Keratinocyte (primary cell): Measurements from ENCODE around the gene CLSTN2.

ENCODE experiments used
- EZH2 ChIP-seq: IDR thresholded peaks from one replicate; pipeline ENCODE4 v1.6.1; 2012; ENCODE audit warnings: inconsistent platforms, mild to moderate bottlenecking, low read length, moderate library complexity
- TF ChIP-seq, protein P1 (sequence below), 3 experiments: IDR thresholded peaks in 1 of 3; conservative IDR thresholded peaks in 1 of 3; optimal IDR thresholded peaks in 1 of 3; 2 replicates in 2 of 3; 3 replicates in 1 of 3; pipeline versions ENCODE3 to v1.5.1; 2011; ENCODE audit warnings: low read length in 3 of 3, mild to moderate bottlenecking in 3 of 3, moderate library complexity in 2 of 3, control low read depth in 1 of 3, inconsistent platforms in 1 of 3; ENCODE audit not compliant: insufficient read depth in 2 of 3; ENCODE audit errors: extremely low read depth in 1 of 3

DNA sequence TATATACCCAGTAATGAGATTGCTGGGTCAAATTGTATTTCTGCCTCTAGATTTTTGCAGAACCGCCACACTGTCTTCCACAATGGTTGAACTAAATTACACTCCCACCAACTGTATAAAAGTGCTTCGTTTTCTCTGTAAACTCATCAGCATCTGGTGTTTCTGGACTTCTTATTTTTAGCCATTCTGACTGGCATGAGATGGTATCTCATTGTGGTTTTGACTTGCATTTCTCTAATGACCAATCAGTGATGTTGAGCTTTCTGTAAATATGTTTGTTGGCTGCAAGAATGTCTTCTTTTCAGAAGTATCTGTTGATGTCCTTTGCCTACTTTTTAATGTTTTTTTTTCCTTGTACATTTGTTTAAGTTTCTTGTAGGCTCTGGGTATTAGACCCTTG, 560.0 kb downstream of the CLSTN2 start:
- TF ChIP-seq, protein P1, sequence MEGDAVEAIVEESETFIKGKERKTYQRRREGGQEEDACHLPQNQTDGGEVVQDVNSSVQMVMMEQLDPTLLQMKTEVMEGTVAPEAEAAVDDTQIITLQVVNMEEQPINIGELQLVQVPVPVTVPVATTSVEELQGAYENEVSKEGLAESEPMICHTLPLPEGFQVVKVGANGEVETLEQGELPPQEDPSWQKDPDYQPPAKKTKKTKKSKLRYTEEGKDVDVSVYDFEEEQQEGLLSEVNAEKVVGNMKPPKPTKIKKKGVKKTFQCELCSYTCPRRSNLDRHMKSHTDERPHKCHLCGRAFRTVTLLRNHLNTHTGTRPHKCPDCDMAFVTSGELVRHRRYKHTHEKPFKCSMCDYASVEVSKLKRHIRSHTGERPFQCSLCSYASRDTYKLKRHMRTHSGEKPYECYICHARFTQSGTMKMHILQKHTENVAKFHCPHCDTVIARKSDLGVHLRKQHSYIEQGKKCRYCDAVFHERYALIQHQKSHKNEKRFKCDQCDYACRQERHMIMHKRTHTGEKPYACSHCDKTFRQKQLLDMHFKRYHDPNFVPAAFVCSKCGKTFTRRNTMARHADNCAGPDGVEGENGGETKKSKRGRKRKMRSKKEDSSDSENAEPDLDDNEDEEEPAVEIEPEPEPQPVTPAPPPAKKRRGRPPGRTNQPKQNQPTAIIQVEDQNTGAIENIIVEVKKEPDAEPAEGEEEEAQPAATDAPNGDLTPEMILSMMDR (optimal IDR thresholded peaks at IDR 0.05 in 1 of 3, IDR thresholded peaks at IDR 0.05 in 1 of 3, conservative IDR thresholded peaks at IDR 0.05 in 1 of 3; ENCODE audit: extremely low read depth in 1 of 3, insufficient read depth in 2 of 3, low read length in 3 of 3), result no peak
- no peak for TF ChIP-seq EZH2
